Stimulated activated CD8-positive, alpha-beta memory T cell treated with anti-CD3 and anti-CD28 coated beads, Interleukin-2, amount 100 ng/mL, for 1 hour (primary cell): ENCODE data around the gene CATSPER3.

Experiments used
- DNase-seq, 2 donors: peaks; one replicate each; pipeline ENCODE4 v3.0.0-alpha.2; 2020; ENCODE audit warnings: low read depth in 2 of 2

The CATSPER3 gene

DNA sequence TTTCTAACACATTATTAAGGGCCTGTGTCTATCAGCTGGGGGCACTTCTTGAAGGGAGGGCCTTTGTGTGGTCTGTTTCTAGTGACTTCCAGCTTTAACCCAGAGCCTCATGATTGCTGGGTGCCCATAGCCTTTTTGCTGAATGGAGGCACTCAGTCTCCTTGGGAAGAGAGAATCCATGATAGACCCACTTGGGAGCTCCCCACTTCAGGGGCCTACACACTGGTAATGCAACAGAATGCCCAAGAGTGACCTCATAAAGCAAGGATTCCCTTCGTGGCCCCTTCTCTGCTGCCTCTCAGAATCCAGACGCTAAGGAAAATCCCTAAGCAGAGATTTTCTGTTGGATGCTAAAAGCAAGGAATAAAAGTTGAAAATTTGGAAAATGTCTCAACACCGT, at the start of gene CATSPER3:
TSS of gene CATSPER3 (plus strand) at position 301 of the 400 bp plus-strand sequence. CDS start at position 386, 85 bp downstream.
- DNase-seq: no peak

DNA sequence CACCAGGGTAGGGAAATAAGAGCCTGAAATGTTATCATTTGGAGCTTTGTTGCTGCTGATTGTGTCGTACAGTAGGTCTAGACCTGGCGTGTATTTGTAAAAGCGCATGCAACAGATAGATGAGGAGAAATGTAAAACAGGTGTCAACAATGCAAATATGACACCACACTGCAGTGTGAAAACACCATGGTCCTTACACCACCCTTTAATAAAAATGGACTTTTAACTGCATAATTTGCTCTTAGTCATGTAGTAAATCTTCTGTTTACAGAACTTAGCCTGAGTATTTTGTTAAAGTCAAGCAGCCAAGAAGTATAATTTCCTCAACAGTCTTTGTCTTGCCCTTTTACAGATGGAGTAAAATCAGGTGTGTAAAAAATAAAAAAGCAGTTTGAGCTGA, 48.8 kb upstream of the CATSPER3 start:
- DNase-seq: no peak

- DNase-seq: no peak
These were observed 46.7 kb upstream of the CATSPER3 start for GRCh38 chr5:134920848-134921575.

DNA sequence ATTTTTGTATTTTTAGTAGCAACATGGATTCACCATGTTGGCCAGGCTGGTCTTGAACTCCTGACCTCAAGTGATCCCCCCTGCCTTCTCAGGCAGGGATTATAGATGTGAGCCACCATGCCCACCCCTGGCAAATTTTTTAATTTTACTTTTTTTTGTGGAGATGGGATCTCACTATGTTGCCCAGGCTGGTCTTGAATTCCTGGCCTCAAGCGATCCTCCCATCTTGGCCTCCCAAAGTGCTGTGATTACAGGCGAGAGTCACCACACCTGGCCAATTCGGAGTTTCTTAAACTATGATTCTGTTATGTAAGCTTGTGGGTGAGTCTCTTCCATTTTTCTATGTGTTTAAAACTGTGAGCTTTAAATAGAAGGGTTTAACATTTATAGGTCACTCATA, 35.2 kb upstream of the CATSPER3 start:
- DNase-seq: no peak

DNA sequence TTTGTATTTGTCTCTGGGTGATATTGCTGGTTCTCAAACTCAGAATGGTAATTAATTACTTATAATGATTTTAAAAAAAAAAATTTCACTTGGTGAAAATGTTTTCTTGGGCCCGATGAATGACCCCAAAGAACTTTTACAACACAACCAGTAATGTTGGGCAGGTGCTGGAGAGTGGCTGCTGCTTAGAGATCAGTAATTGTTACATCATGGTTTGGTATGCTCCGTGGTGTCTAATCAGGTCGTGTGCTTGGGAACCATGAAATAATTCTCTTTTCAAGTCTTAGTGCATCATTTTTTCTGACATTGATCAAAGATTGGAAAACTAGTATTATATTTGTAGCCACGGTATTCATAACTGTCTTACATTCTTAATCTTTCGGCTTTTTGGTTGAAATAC, 33.5 kb upstream of the CATSPER3 start:
- no peak for DNase-seq

GRCh38 chr5:134935711-134936602, 31.8 kb upstream of the CATSPER3 start:
- DNase-seq: no peak

DNA sequence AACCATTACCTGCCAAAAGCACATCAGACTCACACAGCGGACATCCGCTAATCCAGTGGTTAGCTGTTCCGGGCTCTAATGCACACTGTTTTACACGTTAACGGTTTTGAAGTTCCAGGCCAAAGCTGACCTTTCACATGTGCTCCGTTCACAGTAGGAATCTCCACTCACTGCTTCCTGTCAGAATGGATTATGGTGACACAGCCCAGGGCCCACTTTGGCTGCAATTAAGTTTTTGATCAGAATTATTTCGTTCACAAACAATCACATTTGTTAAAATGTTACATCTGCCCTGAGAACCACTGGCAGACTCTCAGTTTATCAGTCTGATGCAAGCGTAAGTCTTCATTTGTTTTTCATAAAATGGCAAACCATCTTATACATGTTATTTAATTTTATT, 30.2 kb upstream of the CATSPER3 start:
- no peak for DNase-seq

DNA sequence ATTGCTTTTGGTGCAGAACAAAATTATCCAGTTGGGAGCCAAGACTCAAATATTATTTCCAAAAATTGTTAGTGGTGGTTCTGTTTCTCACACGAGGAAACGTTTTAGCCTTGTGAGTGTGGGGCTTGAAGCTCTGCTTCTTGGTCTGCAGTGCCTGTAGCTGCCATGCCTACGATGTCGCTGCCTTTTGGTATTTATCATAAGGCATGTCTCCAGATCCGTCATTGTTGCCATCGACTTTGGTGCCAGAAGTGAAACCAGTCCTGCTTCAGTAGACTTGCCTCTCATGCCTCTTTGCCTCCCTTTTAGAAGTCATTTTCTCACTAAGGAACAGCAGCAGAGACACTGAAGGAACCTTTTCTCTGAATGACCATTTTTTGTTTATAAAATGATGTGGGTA, 29.7 kb upstream of the CATSPER3 start:
- no peak for DNase-seq

GRCh38 chr5:134939500-134939899, 28.2 kb upstream of the CATSPER3 start:
- no peak for DNase-seq

DNA sequence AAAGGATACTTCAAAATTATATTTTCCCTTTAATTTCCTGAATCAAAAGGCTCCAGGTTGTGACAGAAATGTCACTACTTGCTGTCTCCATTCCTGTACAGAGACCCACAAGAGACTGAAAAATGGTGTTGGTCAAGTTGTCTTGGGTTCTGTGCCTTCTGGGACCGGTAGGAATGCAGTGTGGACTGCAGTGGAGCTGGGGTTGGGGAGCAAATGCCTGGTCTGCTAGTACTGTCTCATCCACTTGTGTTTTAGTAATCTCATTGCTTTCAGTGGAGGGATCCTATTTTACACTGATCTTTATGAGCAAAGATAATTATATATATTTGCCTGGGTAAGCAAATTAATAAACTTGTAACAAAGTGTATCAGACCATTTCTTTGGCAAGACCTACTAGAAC, 24.2 kb upstream of the CATSPER3 start:
- no peak for DNase-seq

- DNase-seq: no peak
These were observed 23.1 kb upstream of the CATSPER3 start for GRCh38 chr5:134944630-134945029.

- DNase-seq: no peak
These were observed 22.7 kb upstream of the CATSPER3 start for GRCh38 chr5:134945041-134945440.

DNA sequence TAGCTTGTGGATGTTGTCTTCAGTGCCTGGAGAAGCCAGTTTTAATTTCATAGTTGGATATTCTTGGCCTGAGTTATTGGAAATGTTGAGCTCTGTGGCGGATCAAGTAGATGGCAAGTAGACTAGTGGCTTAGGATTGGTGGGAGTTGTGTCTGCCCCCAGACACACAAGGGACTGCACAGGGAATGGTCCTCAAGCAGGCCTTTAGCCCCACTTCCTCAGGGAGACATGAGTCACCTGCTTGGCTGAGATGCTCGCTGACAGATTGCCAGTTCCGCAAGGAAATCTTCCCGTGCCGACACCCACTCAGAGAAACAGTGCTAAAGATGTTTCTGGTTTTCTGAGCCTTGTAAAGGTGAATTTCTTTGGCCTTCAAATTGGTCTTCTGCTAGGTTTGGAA, 18.8 kb upstream of the CATSPER3 start:
- DNase-seq: no peak

DNA sequence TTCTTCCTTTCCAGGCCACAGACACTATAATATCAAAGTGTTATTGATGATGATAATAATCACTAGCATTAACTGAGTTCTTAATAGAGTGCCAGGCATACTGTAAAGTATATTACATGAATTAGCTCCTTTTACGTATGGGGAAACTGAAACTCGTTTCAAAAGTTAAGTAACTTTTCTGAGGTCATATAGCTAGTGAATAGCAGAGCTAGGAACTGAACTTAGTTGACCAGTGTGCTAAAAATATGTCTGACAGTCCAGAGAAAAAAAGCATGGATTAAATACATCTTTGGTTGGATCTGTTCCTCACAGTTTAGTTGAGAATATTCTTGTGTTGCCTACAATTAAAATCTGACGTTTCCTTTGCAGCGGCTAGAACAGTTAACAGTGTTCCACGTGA, 18.4 kb upstream of the CATSPER3 start:
- DNase-seq: no peak

GRCh38 chr5:134957920-134958608, 9.6 kb upstream of the CATSPER3 start:
- DNase-seq: no peak

DNA sequence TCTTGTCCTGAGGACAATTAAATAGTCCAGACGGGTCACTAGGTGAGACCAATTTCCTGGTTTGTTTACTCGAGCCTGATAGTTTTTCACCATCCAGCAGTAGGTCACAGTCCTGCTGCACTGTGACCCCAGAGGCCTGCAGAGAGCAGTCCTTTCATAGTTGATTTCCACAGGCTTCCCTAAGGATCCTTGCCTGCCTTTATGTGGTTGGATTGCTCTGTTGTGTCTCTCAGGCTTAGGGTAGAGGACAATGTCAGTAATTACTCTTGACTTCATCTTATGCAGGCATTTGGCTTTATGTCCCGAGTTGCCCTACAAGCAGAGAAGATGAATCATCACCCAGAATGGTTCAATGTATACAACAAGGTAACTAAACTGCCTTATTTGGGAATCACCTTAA, 9.0 kb upstream of the CATSPER3 start:
- no peak for DNase-seq

- DNase-seq: no peak
These were observed 4.6 kb upstream of the CATSPER3 start for GRCh38 chr5:134963098-134963497.

DNA sequence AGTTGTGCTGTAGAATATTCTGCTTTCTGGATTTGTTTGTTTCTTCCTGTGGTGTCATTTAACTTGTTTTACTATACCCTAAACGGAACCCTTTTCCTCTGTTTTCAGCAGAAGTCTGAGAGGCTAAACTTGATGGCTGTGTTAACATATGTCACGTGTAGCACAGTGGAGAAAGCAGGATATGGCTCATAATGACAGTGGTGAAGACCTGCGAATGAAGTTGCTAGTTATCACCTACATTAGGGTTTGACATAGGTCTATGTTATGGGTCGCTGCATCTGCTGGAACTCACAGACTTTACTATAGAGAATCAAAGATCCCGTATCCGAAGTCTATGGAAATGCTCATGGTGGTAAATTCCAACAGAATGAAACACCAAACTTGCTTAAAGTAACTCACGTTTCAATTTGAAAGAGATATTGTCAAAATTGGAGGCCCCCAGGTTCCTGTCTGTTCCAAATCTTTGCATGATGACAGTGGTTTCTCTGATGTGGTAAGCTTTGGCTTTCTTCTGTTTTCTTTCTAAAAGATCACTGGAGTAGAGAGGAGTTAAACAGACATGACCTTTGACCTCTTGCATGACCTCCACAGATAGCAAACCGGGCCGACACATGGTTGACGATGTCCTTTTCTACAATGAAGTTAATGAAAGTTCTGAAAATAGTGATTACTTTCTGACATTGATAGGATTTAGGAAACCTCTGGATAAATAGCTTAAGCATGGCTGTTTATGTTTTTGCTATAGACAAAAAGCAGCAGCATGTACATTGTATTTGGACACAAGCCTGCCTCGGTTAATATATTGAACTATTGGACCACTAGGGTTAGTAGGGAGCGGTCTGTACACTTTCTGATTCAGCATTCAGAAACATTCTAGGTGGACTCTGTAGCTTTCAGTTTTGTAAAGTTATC, 3.1 kb upstream of the CATSPER3 start:
- no peak for DNase-seq

- DNase-seq: no peak
These were observed 2.4 kb upstream of the CATSPER3 start for GRCh38 chr5:134965271-134965825.

- DNase-seq: no peak
These were observed 348 bp downstream of the CATSPER3 start for GRCh38 chr5:134968055-134968454.

DNA sequence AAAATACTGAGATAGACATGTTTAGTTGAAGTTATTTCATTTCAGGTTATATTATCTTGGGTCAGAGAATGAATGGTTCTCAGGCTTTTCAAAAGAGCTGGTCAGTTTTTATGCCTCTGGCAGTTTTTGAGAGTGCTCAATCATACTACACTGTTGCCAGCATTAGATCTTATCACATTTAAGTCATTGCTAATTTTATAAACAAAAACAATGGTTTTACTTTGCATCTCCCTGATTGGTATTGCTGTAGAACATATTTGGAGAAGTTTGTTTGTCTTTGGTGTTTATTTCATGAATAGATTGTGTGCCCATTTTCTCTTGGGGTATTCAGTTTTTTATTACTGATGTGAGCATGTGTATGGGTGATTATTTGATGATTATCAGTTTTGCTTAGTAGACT, 1.5 kb downstream of the CATSPER3 start:
- DNase-seq: no peak
